HepG2 (cell line): Measurements from ENCODE around the gene TMEFF2. TPM values are rescaled to one million over a fixed set of nuclear protein-coding genes. Genes with fewer than 3 reads are reported as not detected.

Experiments used
- ATAC-seq: fragments of 200-7000 bp; cut with Tn5 transposase; 3 replicates; pipeline ENCODE4 v1.9.1; 2020; ENCODE audit warnings: mild to moderate bottlenecking, moderate library complexity
- BruUV-seq: library from RNA; stranded (reverse); fragments of 400-500 nt; replicated peaks from 2 replicates; lab custom pipeline; 2021; lab: Mats Ljungman, UMichigan
- CTCF ChIA-PET: fragments of 300-600 bp; formaldehyde crosslinking; extraction: SDS; loops from one replicate; lab custom pipeline; 2021; ENCODE audit warnings: low total read pairs, inconsistent platforms, low intra/inter-chr PET ratio; lab: Yijun Ruan, JAX
- POLR2A ChIA-PET: fragments of 350-600 bp; sonication (Branson Sonifier 250); formaldehyde crosslinking; loops from one replicate; lab custom pipeline; 2020; ENCODE audit warnings: antibody characterized with exemption, inconsistent platforms; lab: Yijun Ruan, JAX
- DNase-seq: peaks from one replicate; pipeline ENCODE4 v3.0.0-alpha.2; 2015; ENCODE audit warnings: low spot score
- FAIRE-seq: peaks from 3 replicates; lab custom pipeline; 2011; peaks lifted over from hg19 to GRCh38; lab: Jason Lieb, UNC
- H2AFZ ChIP-seq: one replicate; pipeline ENCODE4 v1.6.1; 2011; ENCODE audit warnings: low read length, inconsistent platforms
- H3K27ac ChIP-seq: fragments of 300-600 bp; 3 replicates; pipeline ENCODE4 v1.8.0; 2011; ENCODE audit warnings: mixed run types, mild to moderate bottlenecking, mixed read lengths, low read length, inconsistent platforms; ENCODE audit not compliant: insufficient read depth; ENCODE audit errors: extremely low read length
- H3K27me3 ChIP-seq, 2 experiments: fragments of 200-600 bp in 1 of 2; 2 replicates in 1 of 2; 3 replicates in 1 of 2; pipeline versions ENCODE4 v1.6.0 to v1.8.0; 2011; ENCODE audit warnings: low read length in 2 of 2, mild to moderate bottlenecking in 2 of 2, moderate library complexity in 2 of 2, inconsistent platforms in 1 of 2; ENCODE audit not compliant: insufficient read depth in 2 of 2, control insufficient read depth in 1 of 2
- H3K36me3 ChIP-seq, 2 experiments: fragments of 200-600 bp in 1 of 2; replicated peaks in 1 of 2; 2 replicates in 1 of 2; 3 replicates in 1 of 2; pipeline versions ENCODE4 v1.5.1 to v1.8.0; 2011; ENCODE audit warnings: low read length in 2 of 2, inconsistent platforms in 1 of 2; ENCODE audit not compliant: insufficient read depth in 2 of 2, control insufficient read depth in 1 of 2
- H3K4me1 ChIP-seq: 2 replicates; pipeline ENCODE4 v1.5.1; 2012; ENCODE audit warnings: low read length, inconsistent platforms; ENCODE audit not compliant: insufficient read depth
- H3K4me2 ChIP-seq: 2 replicates; pipeline ENCODE4 v1.6.0; 2011; ENCODE audit warnings: low read depth, low read length, inconsistent platforms
- H3K4me3 ChIP-seq, 3 experiments: fragments of 200-600 bp in 1 of 3; sonication (generic), shearing (Covaris generic) in 1 of 3; replicated peaks in 1 of 3; 2 replicates each; pipeline ENCODE4 v1.5.1; 2011 to 2016; ENCODE audit warnings: low read length in 3 of 3, inconsistent platforms in 2 of 3, low read depth in 2 of 3, mild to moderate bottlenecking in 2 of 3, control low read depth in 1 of 3, mixed read lengths in 1 of 3; ENCODE audit not compliant: insufficient read depth in 1 of 3
- H3K79me2 ChIP-seq: one replicate; pipeline ENCODE4 v1.6.1; 2011; ENCODE audit warnings: low read length, inconsistent platforms; ENCODE audit not compliant: insufficient read depth
- H3K9ac ChIP-seq: 2 replicates; pipeline ENCODE4 v1.6.0; 2011; ENCODE audit warnings: mild to moderate bottlenecking, low read depth, low read length, inconsistent platforms; ENCODE audit not compliant: insufficient read depth
- H3K9me3 ChIP-seq: 2 replicates; pipeline ENCODE4 v1.5.1; 2012; ENCODE audit warnings: mild to moderate bottlenecking, low read length
- H4K20me1 ChIP-seq: 2 replicates; pipeline ENCODE4 v1.6.0; 2011; ENCODE audit warnings: inconsistent platforms, mild to moderate bottlenecking, low read length, moderate library complexity; ENCODE audit not compliant: insufficient read depth
- ASH2L ChIP-seq: fragments of 300-600, 200-600 bp; sonication (generic); IDR thresholded peaks from 2 replicates; pipeline ENCODE4 v1.7.0; 2017; ENCODE audit warnings: low read depth, mild to moderate bottlenecking, moderate library complexity, mixed read lengths, low read length; ENCODE audit not compliant: insufficient read length
- CHCHD3 ChIP-seq: sonication (generic); formaldehyde crosslinking; IDR thresholded peaks from 2 replicates; pipeline ENCODE4 v1.8.0; 2022; ENCODE audit warnings: mild to moderate bottlenecking, missing genetic modification reagents, moderate library complexity
- EP300 ChIP-seq, 3 experiments: sonication (generic) in 1 of 3; formaldehyde crosslinking in 1 of 3; IDR thresholded peaks; 2 replicates each; pipeline versions ENCODE4 v1.5.1 to v1.6.1; 2011 to 2020; ENCODE audit warnings: low read depth in 2 of 3, low read length in 2 of 3, borderline replicate concordance in 1 of 3, improper control_type of control experiment in 1 of 3, mild to moderate bottlenecking in 1 of 3, missing genetic modification reagents in 1 of 3, moderate library complexity in 1 of 3
- GFI1 ChIP-seq: sonication (generic); formaldehyde crosslinking; IDR thresholded peaks from 2 replicates; pipeline ENCODE4 v1.5.0; 2020; ENCODE audit warnings: missing genetic modification reagents, mild to moderate bottlenecking, borderline replicate concordance
- MIXL1 ChIP-seq: IDR thresholded peaks from 2 replicates; pipeline ENCODE4 v1.6.1; 2016
- SMAD3 ChIP-seq: sonication (generic); formaldehyde crosslinking; IDR thresholded peaks from 2 replicates; pipeline ENCODE4 v1.4.0; 2020; ENCODE audit warnings: missing genetic modification reagents
- SMYD3 ChIP-seq: sonication (generic); formaldehyde crosslinking; IDR thresholded peaks from 2 replicates; pipeline ENCODE4 v1.8.1; 2023; ENCODE audit warnings: mild to moderate bottlenecking, missing genetic modification reagents
- TARDBP ChIP-seq: sonication (generic); formaldehyde crosslinking; IDR thresholded peaks from 2 replicates; pipeline ENCODE4 v1.8.0; 2022; ENCODE audit warnings: mild to moderate bottlenecking, missing genetic modification reagents
- TBL1XR1 ChIP-seq: fragments of 150-350 bp; IDR thresholded peaks from 2 replicates; pipeline ENCODE4 v1.6.1; 2014; ENCODE audit warnings: borderline replicate concordance, low read length; ENCODE audit not compliant: partially characterized antibody
- ZFAT ChIP-seq: sonication (generic); formaldehyde crosslinking; conservative IDR thresholded peaks from 2 replicates; pipeline ENCODE4 v1.8.1; 2023; ENCODE audit warnings: missing genetic modification reagents, inconsistent platforms
- ZMYM3 ChIP-seq: sonication (generic); formaldehyde crosslinking; IDR thresholded peaks from 2 replicates; pipeline ENCODE4 v1.5.1; 2020; ENCODE audit warnings: mild to moderate bottlenecking, missing genetic modification reagents
- ZNF24 ChIP-seq: fragments of 450-650 bp; IDR thresholded peaks from 2 replicates; pipeline ENCODE4 v1.6.1; 2017; ENCODE audit warnings: antibody characterized with exemption, mild to moderate bottlenecking
- ZNF260 ChIP-seq: sonication (generic); formaldehyde crosslinking; IDR thresholded peaks from 2 replicates; pipeline ENCODE4 v1.4.0; 2020; ENCODE audit warnings: missing genetic modification reagents, low read depth, mild to moderate bottlenecking, borderline replicate concordance
- ZNF331 ChIP-seq: sonication (generic); formaldehyde crosslinking; IDR thresholded peaks from 2 replicates; pipeline ENCODE4 v1.4.0; 2020; ENCODE audit warnings: missing genetic modification reagents
- ZNF44 ChIP-seq: sonication (generic); formaldehyde crosslinking; IDR thresholded peaks from 2 replicates; pipeline ENCODE4 v1.5.1; 2020; ENCODE audit warnings: mild to moderate bottlenecking, missing genetic modification reagents
- ZNF549 ChIP-seq: sonication (generic); formaldehyde crosslinking; IDR thresholded peaks from 2 replicates; pipeline ENCODE4 v1.5.0; 2020; ENCODE audit warnings: missing genetic modification reagents
- ZNF788 ChIP-seq: sonication (generic); formaldehyde crosslinking; IDR thresholded peaks from 2 replicates; pipeline ENCODE4 v1.5.0; 2020; ENCODE audit warnings: mild to moderate bottlenecking, missing genetic modification reagents, borderline replicate concordance
- WGBS: methylation state at CpG from one replicate; pipeline ENCODE4 v1.1.6; 2017; ENCODE audit warnings: low lambda C conversion rate; 5-methylcytosine and 5-hydroxymethylcytosine counted together
- in situ Hi-C: cut with HindIII; loops from 2 replicates; pipeline ENCODE4 v1.10.0; 2017; ENCODE audit warnings: low pct_unique_long_range_greater_than_20kb; ENCODE audit not compliant: extremely low pct_ligation_motif_present
- intact Hi-C: fragments of 100-400 bp; cut with micrococcal nuclease; formaldehyde crosslinking; loops from one replicate; pipeline ENCODE4 v1.10.0; 2022; ENCODE audit not compliant: unreplicated experiment
- polyA plus RNA-seq, 8 experiments: library from polyadenylated mRNA; depleted of rRNA in 3 of 8; stranded (reverse) in 7 of 8; unstranded in 1 of 8; fragments of >200 nt; fragmentation: Illumina TruSeq in 4 of 8; extraction: Trizol in 4 of 8; gene quantifications; 2 replicates each; pipeline versions ENCODE4 v1.2.1 to v1.2.3, GENCODE V29; 2011 to 2016; ENCODE audit warnings: low read depth in 4 of 8, missing spikeins in 1 of 8, mixed read lengths in 1 of 8; ENCODE audit not compliant: insufficient read depth in 1 of 8
- total RNA-seq, 5 experiments: library from RNA; depleted of rRNA; stranded (reverse); fragments of >200 nt; fragmentation: Illumina TruSeq; extraction: Trizol; gene quantifications; 2 replicates each; pipeline ENCODE4 v1.2.3, GENCODE V29; 2016; ENCODE audit warnings: low read depth in 1 of 5
- TF ChIP-seq, protein P1 (sequence below): fragments of 450-650 bp; IDR thresholded peaks from 2 replicates; pipeline ENCODE4 v1.6.1; 2017; ENCODE audit warnings: mild to moderate bottlenecking
- TF ChIP-seq, protein P2 (sequence below): sonication (generic); formaldehyde crosslinking; IDR thresholded peaks from 2 replicates; pipeline ENCODE4 v1.4.0; 2020; ENCODE audit warnings: mild to moderate bottlenecking, missing genetic modification reagents
- TF ChIP-seq, protein P3 (sequence below): sonication (generic); formaldehyde crosslinking; IDR thresholded peaks from 2 replicates; pipeline ENCODE4 v1.4.0; 2020; ENCODE audit warnings: low read depth, mild to moderate bottlenecking, missing genetic modification reagents

The TMEFF2 gene
- total and polyA plus RNA-seq, 2 of the 13 experiments (the other 11 are each of a cell fraction or from before 2014, with no cell fraction given) = not detected

- no peak overlapping the region for H3K4me3 ChIP-seq
Observed at GRCh38 chr2:192030289-192030688, 164.4 kb downstream of the TMEFF2 start.

More at GRCh38 chr2:192030289-192030688, 164.4 kb downstream of the TMEFF2 start:
- Histone ChIP-seq H4K20me1 (no peaks in the 10 kb centered on the region), H3K9me3 (no peaks in the 10 kb centered on the region), H3K36me3 (no peaks in the 10 kb centered on the region), H2AFZ (no peak overlapping the region), H3K4me1 (no peaks in the 10 kb centered on the region), H3K27me3 (no peaks in the 10 kb centered on the region), H3K9ac (no peak overlapping the region), H3K79me2 (no peaks in the 10 kb centered on the region), H3K4me2 (no peak overlapping the region), H3K27ac (no peak overlapping the region)
- no TSS peak for BruUV-seq
- intact Hi-C loops = no loop called here
- TF ChIP-seq TARDBP (CRISPR knock-in tag) (no peak), ZNF331 (CRISPR knock-in tag) (no peak), ASH2L (no peak), EP300 (IDR thresholded peaks at IDR 0.05; ENCODE audit: low read depth in 2 of 2, low read length in 2 of 2) (no peak), EP300 (CRISPR knock-in tag; IDR thresholded peaks at IDR 0.05; ENCODE audit: borderline replicate concordance) (no peak), MIXL1 (no peak), ZNF549 (CRISPR knock-in tag) (no peak), ZNF260 (CRISPR knock-in tag) (no peak), CHCHD3 (CRISPR knock-in tag) (no peak), ZNF44 (CRISPR knock-in tag) (no peak), ZMYM3 (no peak), ZFAT (CRISPR knock-in tag) (no peak), SMYD3 (CRISPR knock-in tag) (no peak), SMAD3 (no peak), ZNF788 (no peak), ZNF24 (no peak), GFI1 (CRISPR knock-in tag) (no peak), TBL1XR1 (no peak)
- TF ChIP-seq, protein P1, sequence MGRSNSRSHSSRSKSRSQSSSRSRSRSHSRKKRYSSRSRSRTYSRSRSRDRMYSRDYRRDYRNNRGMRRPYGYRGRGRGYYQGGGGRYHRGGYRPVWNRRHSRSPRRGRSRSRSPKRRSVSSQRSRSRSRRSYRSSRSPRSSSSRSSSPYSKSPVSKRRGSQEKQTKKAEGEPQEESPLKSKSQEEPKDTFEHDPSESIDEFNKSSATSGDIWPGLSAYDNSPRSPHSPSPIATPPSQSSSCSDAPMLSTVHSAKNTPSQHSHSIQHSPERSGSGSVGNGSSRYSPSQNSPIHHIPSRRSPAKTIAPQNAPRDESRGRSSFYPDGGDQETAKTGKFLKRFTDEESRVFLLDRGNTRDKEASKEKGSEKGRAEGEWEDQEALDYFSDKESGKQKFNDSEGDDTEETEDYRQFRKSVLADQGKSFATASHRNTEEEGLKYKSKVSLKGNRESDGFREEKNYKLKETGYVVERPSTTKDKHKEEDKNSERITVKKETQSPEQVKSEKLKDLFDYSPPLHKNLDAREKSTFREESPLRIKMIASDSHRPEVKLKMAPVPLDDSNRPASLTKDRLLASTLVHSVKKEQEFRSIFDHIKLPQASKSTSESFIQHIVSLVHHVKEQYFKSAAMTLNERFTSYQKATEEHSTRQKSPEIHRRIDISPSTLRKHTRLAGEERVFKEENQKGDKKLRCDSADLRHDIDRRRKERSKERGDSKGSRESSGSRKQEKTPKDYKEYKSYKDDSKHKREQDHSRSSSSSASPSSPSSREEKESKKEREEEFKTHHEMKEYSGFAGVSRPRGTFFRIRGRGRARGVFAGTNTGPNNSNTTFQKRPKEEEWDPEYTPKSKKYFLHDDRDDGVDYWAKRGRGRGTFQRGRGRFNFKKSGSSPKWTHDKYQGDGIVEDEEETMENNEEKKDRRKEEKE = no peak
- TF ChIP-seq, protein P2, sequence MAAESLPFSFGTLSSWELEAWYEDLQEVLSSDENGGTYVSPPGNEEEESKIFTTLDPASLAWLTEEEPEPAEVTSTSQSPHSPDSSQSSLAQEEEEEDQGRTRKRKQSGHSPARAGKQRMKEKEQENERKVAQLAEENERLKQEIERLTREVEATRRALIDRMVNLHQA = no peak
- TF ChIP-seq, protein P3, sequence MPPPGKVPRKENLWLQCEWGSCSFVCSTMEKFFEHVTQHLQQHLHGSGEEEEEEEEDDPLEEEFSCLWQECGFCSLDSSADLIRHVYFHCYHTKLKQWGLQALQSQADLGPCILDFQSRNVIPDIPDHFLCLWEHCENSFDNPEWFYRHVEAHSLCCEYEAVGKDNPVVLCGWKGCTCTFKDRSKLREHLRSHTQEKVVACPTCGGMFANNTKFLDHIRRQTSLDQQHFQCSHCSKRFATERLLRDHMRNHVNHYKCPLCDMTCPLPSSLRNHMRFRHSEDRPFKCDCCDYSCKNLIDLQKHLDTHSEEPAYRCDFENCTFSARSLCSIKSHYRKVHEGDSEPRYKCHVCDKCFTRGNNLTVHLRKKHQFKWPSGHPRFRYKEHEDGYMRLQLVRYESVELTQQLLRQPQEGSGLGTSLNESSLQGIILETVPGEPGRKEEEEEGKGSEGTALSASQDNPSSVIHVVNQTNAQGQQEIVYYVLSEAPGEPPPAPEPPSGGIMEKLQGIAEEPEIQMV (CRISPR knock-in tag) = no peak
- FAIRE-seq (no peak), ATAC-seq (no peak), DNase-seq (no peak)
- WGBS = 45% methylated on average over 1 of the region's 1 CpG
- in situ Hi-C loops = no loop called here
- CTCF ChIA-PET = no interaction called here
- POLR2A ChIA-PET = no interaction called here
